Epidermal melanocyte (primary cell): ENCODE measurements around the gene TRPC6.
"Not testable (repeated sequence)": the region's sequence is repeated elsewhere in the genome, so short reads cannot be mapped to it uniquely, and the experiment has no call there.

Experiments
- DNase-seq: peaks from one replicate; pipeline ENCODE4 v3.0.0; 2011; ENCODE audit warnings: low spot score; ENCODE audit not compliant: insufficient read length

TRPC6 gene

GRCh38 chr11:101453682-101454081 is 130.1 kb downstream of the TRPC6 start:
- no peak for DNase-seq

- DNase-seq = no peak
Measured at GRCh38 chr11:101448881-101449442, 134.8 kb downstream of the TRPC6 start.

GRCh38 chr11:101446726-101447125 is 137.1 kb downstream of the TRPC6 start:
- no peak for DNase-seq

- peak; percentile 27 for DNase-seq
Measured at GRCh38 chr11:101446238-101446637, 137.6 kb downstream of the TRPC6 start.

GRCh38 chr11:101445761-101446160 is 138.0 kb downstream of the TRPC6 start:
- no peak for DNase-seq

- DNase-seq = no peak
Measured at GRCh38 chr11:101444851-101445250, 139.0 kb downstream of the TRPC6 start.

- no peak for DNase-seq
Measured at GRCh38 chr11:101444164-101444563, 139.6 kb downstream of the TRPC6 start.

GRCh38 chr11:101442936-101443521 is 140.8 kb downstream of the TRPC6 start:
- no peak for DNase-seq

- no peak for DNase-seq
Measured at GRCh38 chr11:101442171-101442570, 141.6 kb downstream of the TRPC6 start.

- DNase-seq = no peak
Measured at GRCh38 chr11:101441747-101442146, 142.1 kb downstream of the TRPC6 start.

- DNase-seq = no peak
Measured at GRCh38 chr11:101439488-101439887, 144.3 kb downstream of the TRPC6 start.

GRCh38 chr11:101438708-101439107 is 145.1 kb downstream of the TRPC6 start:
- DNase-seq = not testable (repeated sequence)

- DNase-seq = no peak
Measured at GRCh38 chr11:101438126-101438525, 145.7 kb downstream of the TRPC6 start.

- no peak for DNase-seq
Measured at GRCh38 chr11:101436511-101437142, 147.2 kb downstream of the TRPC6 start.

GRCh38 chr11:101435408-101435973 is 148.3 kb downstream of the TRPC6 start:
- no peak for DNase-seq

GRCh38 chr11:101434026-101434643 is 149.7 kb downstream of the TRPC6 start:
- no peak for DNase-seq

GRCh38 chr11:101433151-101433550 is 150.7 kb downstream of the TRPC6 start:
- DNase-seq = no peak

GRCh38 chr11:101429703-101430540 is 153.9 kb downstream of the TRPC6 start:
- DNase-seq = no peak

- DNase-seq = no peak
Measured at GRCh38 chr11:101428918-101429317, 154.9 kb downstream of the TRPC6 start.

- no peak for DNase-seq
Measured at GRCh38 chr11:101407324-101407723, 176.5 kb downstream of the TRPC6 start.
